GM12878 (cell line): ENCODE measurements around the gene COL21A1. TPM values are rescaled to one million over a fixed set of nuclear protein-coding genes. Genes with fewer than 3 reads are reported as not detected.

Experiments used
- ATAC-seq: fragments of 200-7000 bp; cut with Tn5 transposase; 3 replicates; pipeline ENCODE4 v1.9.1; 2020; ENCODE audit warnings: mild to moderate bottlenecking, moderate library complexity
- BruUV-seq: library from RNA; stranded (reverse); fragments of 400-500 nt; replicated peaks from 2 replicates; lab custom pipeline; 2021; lab: Mats Ljungman, UMichigan
- CTCF ChIA-PET: fragments of 300-600 bp; sonication (Branson Sonifier 250); formaldehyde crosslinking; extraction: SDS; loops from one replicate; lab custom pipeline; 2021; ENCODE audit warnings: inconsistent platforms; lab: Yijun Ruan, JAX
- POLR2A ChIA-PET: fragments of 350-600 bp; formaldehyde crosslinking; extraction: SDS; loops from one replicate; lab custom pipeline; 2021; ENCODE audit warnings: inconsistent platforms; lab: Charles Lee
- RAD21 ChIA-PET: fragments of 300-600 bp; sonication (Branson Sonifier 250); formaldehyde crosslinking; loops from one replicate; lab custom pipeline; 2023; ENCODE audit warnings: antibody characterized with exemption; ENCODE audit not compliant: unreplicated experiment; lab: Charles Lee
- SMC1A ChIA-PET: fragments of 300-600 bp; sonication (Branson Sonifier 250); formaldehyde crosslinking; loops from one replicate; lab custom pipeline; 2023; ENCODE audit not compliant: unreplicated experiment, uncharacterized antibody; lab: Charles Lee
- DNase-seq: peaks from one replicate; pipeline ENCODE4 v3.0.0-alpha.2; 2011; ENCODE audit warnings: low read depth, low spot score
- FAIRE-seq: peaks from 3 replicates; lab custom pipeline; 2011; peaks lifted over from hg19 to GRCh38; lab: Jason Lieb, UNC
- H2AFZ ChIP-seq: 2 replicates; pipeline ENCODE4 v1.6.0; 2011; ENCODE audit warnings: low read depth, low read length, control low read depth; ENCODE audit not compliant: control insufficient read depth
- H3K27ac ChIP-seq: 2 replicates; pipeline ENCODE4 v1.5.1; 2011; ENCODE audit warnings: control low read depth; ENCODE audit not compliant: control insufficient read depth, insufficient read depth
- H3K27me3 ChIP-seq, 2 experiments: replicated peaks in 1 of 2; 2 replicates each; pipeline versions ENCODE4 v1.6.0 to v1.6.1; 2011; ENCODE audit warnings: low read length in 1 of 2; ENCODE audit not compliant: control insufficient read depth in 2 of 2, insufficient read depth in 2 of 2
- H3K36me3 ChIP-seq, 2 experiments: 2 replicates each; pipeline ENCODE4 v1.5.1; 2011; ENCODE audit warnings: low read length in 1 of 2; ENCODE audit not compliant: control insufficient read depth in 2 of 2, insufficient read depth in 2 of 2
- H3K4me1 ChIP-seq: 2 replicates; pipeline ENCODE4 v1.6.1; 2011; ENCODE audit warnings: mild to moderate bottlenecking, low read length, moderate library complexity, mixed read lengths; ENCODE audit not compliant: control insufficient read depth, insufficient read depth
- H3K4me2 ChIP-seq: 2 replicates; pipeline ENCODE4 v1.6.0; 2011; ENCODE audit warnings: control low read depth; ENCODE audit not compliant: control insufficient read depth, insufficient read depth
- H3K4me3 ChIP-seq: fragments of 200-600 bp; sonication (generic); 2 replicates; pipeline ENCODE4 v1.5.1; 2016
- H3K79me2 ChIP-seq: 2 replicates; pipeline ENCODE4 v1.6.0; 2011; ENCODE audit warnings: low read length; ENCODE audit not compliant: control insufficient read depth, insufficient read depth
- H3K9ac ChIP-seq: 2 replicates; pipeline ENCODE4 v1.8.0; 2011; ENCODE audit warnings: low read length, control low read depth, mixed read lengths; ENCODE audit not compliant: control insufficient read depth, insufficient read depth
- H3K9me3 ChIP-seq: replicated peaks from 3 replicates; pipeline ENCODE4 v1.5.1; 2011; ENCODE audit warnings: mild to moderate bottlenecking, low read length; ENCODE audit not compliant: control insufficient read depth, insufficient read depth
- H4K20me1 ChIP-seq: 2 replicates; pipeline ENCODE4 v1.6.0; 2011; ENCODE audit not compliant: control insufficient read depth, insufficient read depth
- BACH1 ChIP-seq: fragments of 450-650 bp; IDR thresholded peaks from 2 replicates; pipeline ENCODE4 v1.6.1; 2017; ENCODE audit warnings: mild to moderate bottlenecking, borderline replicate concordance
- FOXK2 ChIP-seq: fragments of 450-650 bp; IDR thresholded peaks from 2 replicates; pipeline ENCODE4 v1.6.1; 2017; ENCODE audit warnings: mild to moderate bottlenecking, moderate library complexity
- HCFC1 ChIP-seq: fragments of 150-350 bp; IDR thresholded peaks from 2 replicates; pipeline ENCODE4 v1.6.1; 2014; ENCODE audit warnings: low read length
- KLF5 ChIP-seq: fragments of 450-650 bp; IDR thresholded peaks from 2 replicates; pipeline ENCODE4 v1.6.1; 2014; ENCODE audit warnings: mild to moderate bottlenecking; ENCODE audit not compliant: partially characterized antibody
- RAD21 ChIP-seq: IDR thresholded peaks from 2 replicates; pipeline ENCODE4 v1.6.1; 2011; ENCODE audit warnings: mild to moderate bottlenecking, low read depth, low read length, moderate library complexity; ENCODE audit not compliant: insufficient read depth
- SREBF2 ChIP-seq: IDR thresholded peaks from 2 replicates; pipeline ENCODE4 v1.6.1; 2012; ENCODE audit warnings: mild to moderate bottlenecking, low read length
- STAT3 ChIP-seq: IDR thresholded peaks from 2 replicates; pipeline ENCODE4 v1.6.1; 2011; ENCODE audit warnings: low read depth, low read length, improper control_type of control experiment
- WGBS: methylation state at CpG from one replicate; pipeline ENCODE4 v1.1.6; 2016; ENCODE audit warnings: low lambda C conversion rate; ENCODE audit not compliant: insufficient replicate concordance, insufficient coverage; ENCODE audit errors: missing lambda C conversion rate; 5-methylcytosine and 5-hydroxymethylcytosine counted together
- in situ Hi-C: fragments of 300-500 bp; cut with MboI; formaldehyde crosslinking; loops from 9 replicates; pipeline ENCODE4 v1.14.3; 2018; ENCODE audit warnings: mixed read lengths
- intact Hi-C: fragments of 100-400 bp; cut with micrococcal nuclease; formaldehyde crosslinking; loops from one replicate; pipeline ENCODE4 v1.14.2; 2022; ENCODE audit not compliant: unreplicated experiment
- polyA plus RNA-seq, 11 experiments: library from polyadenylated mRNA; depleted of rRNA in 4 of 11; unstranded in 6 of 11; stranded (reverse) in 5 of 11; fragments of >200 nt; fragmentation: Nextera tagmentation in 4 of 11; fragmentation: Illumina TruSeq in 1 of 11; extraction: Ambion mirVana in 4 of 11; extraction: Trizol in 1 of 11; gene quantifications; 1 replicate in 1 of 11; 2 replicates in 10 of 11; pipeline versions ENCODE4 v1.2.1 to v1.2.3, GENCODE V29; 2011 to 2016; ENCODE audit warnings: inconsistent platforms in 2 of 11, missing spikeins in 2 of 11, low read depth in 1 of 11
- total RNA-seq, 4 experiments: library from RNA; depleted of rRNA in 3 of 4; stranded (reverse); fragments of >200 nt in 3 of 4; fragmentation: Illumina TruSeq in 1 of 4; extraction: Trizol in 1 of 4; gene quantifications; 2 replicates each; pipeline versions ENCODE4 v1.2.1 to v1.2.3, GENCODE V29; 2013 to 2021
- TF ChIP-seq, protein P1 (sequence below): fragments of 450-650 bp; IDR thresholded peaks from 2 replicates; pipeline ENCODE4 v1.6.1; 2017; ENCODE audit warnings: mild to moderate bottlenecking, low read depth, inconsistent platforms; ENCODE audit not compliant: poor library complexity, severe bottlenecking
- TF ChIP-seq, protein P2 (sequence below): fragments of 450-650 bp; IDR thresholded peaks from 2 replicates; pipeline ENCODE4 v1.6.1; 2016; ENCODE audit warnings: mild to moderate bottlenecking
- TF ChIP-seq, protein P3 (sequence below): fragments of 450-650 bp; formaldehyde crosslinking; IDR thresholded peaks from 2 replicates; pipeline ENCODE4 v1.5.0; 2022; ENCODE audit warnings: mild to moderate bottlenecking, missing genetic modification characterization

COL21A1 gene
- total and polyA plus RNA-seq, 10 of the 15 experiments (the other 5 are each of a cell fraction or from before 2014, with no cell fraction given), result 0.10 TPM; not detected in 9

DNA sequence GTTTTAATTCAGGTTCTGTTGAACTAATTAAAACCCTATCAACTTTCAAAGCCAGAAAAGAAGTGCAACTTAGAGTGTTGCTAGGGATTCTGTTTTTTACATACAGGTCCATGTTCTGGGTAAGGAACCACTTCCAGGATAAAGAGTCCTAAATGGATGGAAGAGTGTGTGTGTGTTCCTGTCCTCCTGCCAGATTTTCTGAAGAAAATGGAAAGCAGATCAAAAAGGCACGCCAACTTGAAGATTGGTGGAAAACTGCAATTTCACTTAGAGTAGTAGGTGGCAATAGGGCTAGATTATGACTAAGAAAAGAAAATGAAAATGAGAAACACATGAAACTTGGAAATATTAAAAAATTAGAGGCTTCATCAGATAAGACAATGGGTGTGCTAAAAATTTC, 85.3 kb downstream of the COL21A1 start:
- no TSS peak for BruUV-seq
- DNase-seq (no peak), ATAC-seq (no peak), FAIRE-seq (no peak)
- no peak overlapping the region for H2AFZ ChIP-seq
- no peak overlapping the region for H3K4me2 ChIP-seq
- H3K4me1 ChIP-seq, result no peaks in the 10 kb centered on the region
- H3K9me3 ChIP-seq, result no peaks in the 10 kb centered on the region
- TF ChIP-seq, protein P1, sequence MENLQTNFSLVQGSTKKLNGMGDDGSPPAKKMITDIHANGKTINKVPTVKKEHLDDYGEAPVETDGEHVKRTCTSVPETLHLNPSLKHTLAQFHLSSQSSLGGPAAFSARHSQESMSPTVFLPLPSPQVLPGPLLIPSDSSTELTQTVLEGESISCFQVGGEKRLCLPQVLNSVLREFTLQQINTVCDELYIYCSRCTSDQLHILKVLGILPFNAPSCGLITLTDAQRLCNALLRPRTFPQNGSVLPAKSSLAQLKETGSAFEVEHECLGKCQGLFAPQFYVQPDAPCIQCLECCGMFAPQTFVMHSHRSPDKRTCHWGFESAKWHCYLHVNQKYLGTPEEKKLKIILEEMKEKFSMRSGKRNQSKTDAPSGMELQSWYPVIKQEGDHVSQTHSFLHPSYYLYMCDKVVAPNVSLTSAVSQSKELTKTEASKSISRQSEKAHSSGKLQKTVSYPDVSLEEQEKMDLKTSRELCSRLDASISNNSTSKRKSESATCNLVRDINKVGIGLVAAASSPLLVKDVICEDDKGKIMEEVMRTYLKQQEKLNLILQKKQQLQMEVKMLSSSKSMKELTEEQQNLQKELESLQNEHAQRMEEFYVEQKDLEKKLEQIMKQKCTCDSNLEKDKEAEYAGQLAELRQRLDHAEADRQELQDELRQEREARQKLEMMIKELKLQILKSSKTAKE, result no peak
- no peak for TF ChIP-seq FOXK2
- TF ChIP-seq BACH1, result no peak
- TF ChIP-seq RAD21, result no peak
- TF ChIP-seq STAT3, result no peak
- no peak for TF ChIP-seq KLF5
- SMC1A ChIA-PET, result no interaction called here
- H3K27me3 ChIP-seq, result no peaks in the 10 kb centered on the region
- CTCF ChIA-PET, result no interaction called here
- intact Hi-C loops, result no loop called here
- no peak overlapping the region for H3K4me3 ChIP-seq
- RAD21 ChIA-PET, result no interaction called here
- no peaks in the 10 kb centered on the region for H3K36me3 ChIP-seq
- 40% methylated on average over 1 of the region's 1 CpG for WGBS
- no peak overlapping the region for H3K27ac ChIP-seq
- no peaks in the 10 kb centered on the region for H3K79me2 ChIP-seq
- no peaks in the 10 kb centered on the region for H4K20me1 ChIP-seq
- in situ Hi-C loops, result no loop called here
- POLR2A ChIA-PET, result no interaction called here
- no peak overlapping the region for H3K9ac ChIP-seq

DNA sequence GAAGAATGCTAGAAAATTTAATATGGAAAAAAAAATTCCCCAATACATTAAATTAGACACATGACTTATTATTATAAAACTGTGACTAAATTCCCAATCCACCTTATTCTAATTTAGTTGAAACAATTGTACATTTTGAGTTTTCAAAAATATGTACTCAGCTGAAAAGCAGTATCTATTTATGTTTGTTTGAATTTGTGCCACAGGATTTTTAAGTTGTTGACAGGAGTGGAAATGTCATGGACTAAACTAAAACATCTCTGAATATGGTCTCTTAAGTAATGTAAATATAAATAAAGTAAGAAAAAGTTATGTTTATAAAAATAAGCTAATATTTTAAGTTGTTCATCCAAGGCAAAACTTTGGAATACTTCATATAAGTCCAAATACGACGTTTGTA, 86.9 kb downstream of the COL21A1 start:
- Histone ChIP-seq H3K79me2 (no peaks in the 10 kb centered on the region), H3K4me1 (no peaks in the 10 kb centered on the region), H2AFZ (no peak overlapping the region), H3K4me3 (no peak overlapping the region), H4K20me1 (no peaks in the 10 kb centered on the region), H3K27me3 (no peaks in the 10 kb centered on the region), H3K27ac (no peak overlapping the region), H3K4me2 (no peak overlapping the region), H3K9me3 (no peaks in the 10 kb centered on the region), H3K36me3 (no peaks in the 10 kb centered on the region), H3K9ac (no peak overlapping the region)
- in situ Hi-C loops (no loop called here), intact Hi-C loops (no loop called here)
- ChIA-PET POLR2A (no interaction called here), RAD21 (no interaction called here), CTCF (no interaction called here), SMC1A (no interaction called here)
- BruUV-seq, result no TSS peak
- no peak for DNase-seq
- ATAC-seq, result no peak
- FAIRE-seq, result no peak
- TF ChIP-seq, protein P2, sequence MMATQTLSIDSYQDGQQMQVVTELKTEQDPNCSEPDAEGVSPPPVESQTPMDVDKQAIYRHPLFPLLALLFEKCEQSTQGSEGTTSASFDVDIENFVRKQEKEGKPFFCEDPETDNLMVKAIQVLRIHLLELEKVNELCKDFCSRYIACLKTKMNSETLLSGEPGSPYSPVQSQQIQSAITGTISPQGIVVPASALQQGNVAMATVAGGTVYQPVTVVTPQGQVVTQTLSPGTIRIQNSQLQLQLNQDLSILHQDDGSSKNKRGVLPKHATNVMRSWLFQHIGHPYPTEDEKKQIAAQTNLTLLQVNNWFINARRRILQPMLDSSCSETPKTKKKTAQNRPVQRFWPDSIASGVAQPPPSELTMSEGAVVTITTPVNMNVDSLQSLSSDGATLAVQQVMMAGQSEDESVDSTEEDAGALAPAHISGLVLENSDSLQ, result no peak
- TF ChIP-seq, protein P3, sequence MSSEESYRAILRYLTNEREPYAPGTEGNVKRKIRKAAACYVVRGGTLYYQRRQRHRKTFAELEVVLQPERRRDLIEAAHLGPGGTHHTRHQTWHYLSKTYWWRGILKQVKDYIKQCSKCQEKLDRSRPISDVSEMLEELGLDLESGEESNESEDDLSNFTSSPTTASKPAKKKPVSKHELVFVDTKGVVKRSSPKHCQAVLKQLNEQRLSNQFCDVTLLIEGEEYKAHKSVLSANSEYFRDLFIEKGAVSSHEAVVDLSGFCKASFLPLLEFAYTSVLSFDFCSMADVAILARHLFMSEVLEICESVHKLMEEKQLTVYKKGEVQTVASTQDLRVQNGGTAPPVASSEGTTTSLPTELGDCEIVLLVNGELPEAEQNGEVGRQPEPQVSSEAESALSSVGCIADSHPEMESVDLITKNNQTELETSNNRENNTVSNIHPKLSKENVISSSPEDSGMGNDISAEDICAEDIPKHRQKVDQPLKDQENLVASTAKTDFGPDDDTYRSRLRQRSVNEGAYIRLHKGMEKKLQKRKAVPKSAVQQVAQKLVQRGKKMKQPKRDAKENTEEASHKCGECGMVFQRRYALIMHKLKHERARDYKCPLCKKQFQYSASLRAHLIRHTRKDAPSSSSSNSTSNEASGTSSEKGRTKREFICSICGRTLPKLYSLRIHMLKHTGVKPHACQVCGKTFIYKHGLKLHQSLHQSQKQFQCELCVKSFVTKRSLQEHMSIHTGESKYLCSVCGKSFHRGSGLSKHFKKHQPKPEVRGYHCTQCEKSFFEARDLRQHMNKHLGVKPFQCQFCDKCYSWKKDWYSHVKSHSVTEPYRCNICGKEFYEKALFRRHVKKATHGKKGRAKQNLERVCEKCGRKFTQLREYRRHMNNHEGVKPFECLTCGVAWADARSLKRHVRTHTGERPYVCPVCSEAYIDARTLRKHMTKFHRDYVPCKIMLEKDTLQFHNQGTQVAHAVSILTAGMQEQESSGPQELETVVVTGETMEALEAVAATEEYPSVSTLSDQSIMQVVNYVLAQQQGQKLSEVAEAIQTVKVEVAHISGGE, result no peak
- TF ChIP-seq HCFC1 (no peak), SREBF2 (no peak)
- 0% methylated on average over 2 of the region's 2 CpGs for WGBS
